Erythroblast (primary cell): ENCODE data around the gene LEUTX.

ENCODE experiments used
- DNase-seq, 2 experiments: peaks; one replicate each; lab custom pipeline; 2025; lab: John Stamatoyannopoulos, UW
- GATA1 ChIP-seq: IDR thresholded peaks from 2 replicates; pipeline ENCODE4 v1.6.1; 2011; ENCODE audit warnings: low read depth, mild to moderate bottlenecking, control low read depth, low read length, moderate library complexity
- POLR2A ChIP-seq: IDR thresholded peaks from 2 replicates; pipeline ENCODE4 v1.6.1; 2011; ENCODE audit warnings: mild to moderate bottlenecking, low read length

The LEUTX gene

GRCh38 chr19:39824143-39825092, 45.8 kb downstream of the LEUTX start:
- TF ChIP-seq POLR2A (peak; percentile 82), GATA1 (no peak)
- DNase-seq: peak; percentile 85

GRCh38 chr19:39825093-39825463, 46.4 kb downstream of the LEUTX start:
- TF ChIP-seq POLR2A (no peak), GATA1 (no peak)
- no peak for DNase-seq

DNA sequence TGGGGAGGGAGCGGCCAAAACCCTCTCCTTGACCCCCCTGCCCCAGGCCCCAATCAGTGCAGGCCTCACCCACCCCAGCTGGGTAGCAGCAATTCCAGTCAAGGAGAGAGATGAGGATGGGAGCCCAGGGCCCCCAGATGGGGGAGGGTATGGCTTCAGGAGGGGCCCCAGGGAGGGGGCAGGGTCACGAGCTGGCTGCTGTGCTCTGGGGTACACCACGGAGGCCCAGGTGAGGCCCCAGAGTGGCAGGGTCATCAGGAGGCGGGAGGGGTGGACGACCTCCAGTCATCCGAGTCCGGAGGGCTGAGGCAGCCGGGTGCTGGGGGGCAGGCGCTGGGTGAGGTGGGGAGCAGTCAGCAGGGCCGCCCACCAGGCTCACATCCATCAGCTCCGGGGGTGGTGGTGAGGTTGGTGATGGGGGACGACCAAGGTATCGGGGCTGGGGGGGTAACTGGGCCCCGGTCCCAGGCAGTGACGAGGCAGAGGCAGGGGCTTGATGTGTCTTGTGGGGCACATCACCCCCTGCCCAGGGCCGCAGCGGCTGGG, 47.0 kb downstream of the LEUTX start:
- DNase-seq: no peak
- TF ChIP-seq GATA1: no peak
- no peak for TF ChIP-seq POLR2A

DNA sequence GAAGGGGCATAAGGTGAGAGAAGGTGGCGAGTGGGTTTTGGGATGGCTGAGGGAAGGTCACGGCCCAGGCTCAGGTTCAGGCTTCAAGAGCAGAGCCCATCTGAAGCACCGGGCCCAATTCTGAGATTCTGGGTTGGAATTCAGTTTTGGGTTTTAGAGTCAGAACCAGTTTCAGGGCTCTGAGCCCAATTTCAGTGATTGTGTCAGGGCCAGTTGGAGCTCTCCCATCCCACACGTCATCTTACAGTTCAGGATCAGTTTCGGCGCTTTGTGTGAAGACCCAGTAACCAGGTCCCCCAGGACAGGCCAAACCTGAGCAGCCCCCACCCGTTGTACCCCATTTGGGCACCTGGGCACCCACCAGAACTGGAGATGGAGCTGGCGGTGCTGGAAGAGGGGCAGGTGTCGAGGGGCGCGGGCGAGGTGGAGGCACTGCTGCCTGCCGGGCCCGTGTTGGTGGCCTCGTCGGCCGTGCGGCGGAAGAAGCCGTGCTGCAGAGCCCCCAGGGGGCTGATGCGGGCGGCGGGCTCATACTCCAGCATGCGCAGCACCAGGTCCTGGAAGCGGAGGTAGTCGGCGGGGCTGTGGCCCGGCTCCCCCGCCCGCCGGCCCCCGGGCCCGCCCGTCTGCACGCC, 47.8 kb downstream of the LEUTX start:
- no peak for TF ChIP-seq POLR2A
- TF ChIP-seq GATA1: no peak
- DNase-seq: no peak

- TF ChIP-seq POLR2A (no peak), GATA1 (no peak)
- DNase-seq: no peak
Observed at GRCh38 chr19:39827216-39827615, 48.6 kb downstream of the LEUTX start.

DNA sequence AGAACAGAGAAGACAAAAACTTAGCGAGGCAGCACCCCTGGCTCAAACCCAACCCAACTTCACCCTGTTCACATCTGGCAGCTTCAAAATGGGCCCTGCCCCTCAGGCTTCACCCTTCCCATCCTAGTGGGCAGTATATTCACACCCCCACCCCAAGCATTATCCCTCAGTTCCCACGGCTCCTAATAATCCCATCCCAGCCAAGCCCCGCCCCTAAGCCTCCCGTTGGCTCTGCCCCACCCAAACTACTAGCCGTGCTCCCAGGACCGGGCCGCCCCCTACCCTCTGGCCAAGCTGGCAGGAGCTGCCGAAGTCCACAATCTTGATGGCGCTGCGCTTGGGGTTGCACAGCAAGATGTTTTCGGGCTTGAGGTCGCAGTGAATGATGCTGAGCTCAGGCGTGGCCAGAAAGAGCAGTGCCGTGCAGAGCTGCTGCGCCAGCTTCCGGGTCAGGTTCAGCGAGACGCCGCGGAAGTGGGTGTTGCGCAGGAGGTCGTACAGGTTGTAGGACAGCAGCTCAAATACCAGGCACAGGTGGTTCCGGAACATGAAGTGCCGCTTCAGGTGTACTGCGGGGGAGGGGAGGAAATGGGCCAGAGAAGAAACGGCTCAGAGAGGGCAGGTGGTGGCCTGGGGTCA, 49.5 kb downstream of the LEUTX start:
- DNase-seq: no peak
- TF ChIP-seq POLR2A (no peak), GATA1 (no peak)

DNA sequence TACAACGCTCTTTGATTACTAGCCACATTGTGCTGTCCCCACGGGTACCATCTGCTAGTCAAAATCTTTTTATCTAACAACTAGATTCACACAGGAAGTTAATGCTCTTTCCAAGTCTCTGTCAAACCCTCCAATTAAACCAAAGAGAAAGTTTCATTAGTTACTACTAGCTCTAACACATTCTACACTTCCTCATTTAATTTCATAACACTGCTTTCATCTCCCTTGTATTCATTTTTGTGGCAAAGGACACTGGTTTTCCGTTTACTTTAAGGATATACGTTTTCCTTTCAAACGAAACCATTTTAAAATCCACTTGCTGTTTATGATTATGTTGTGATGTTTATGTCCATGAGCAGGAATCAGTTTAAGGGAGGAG, 50.0 kb downstream of the LEUTX start:
- no peak for DNase-seq
- no peak for TF ChIP-seq POLR2A
- TF ChIP-seq GATA1: no peak

DNA sequence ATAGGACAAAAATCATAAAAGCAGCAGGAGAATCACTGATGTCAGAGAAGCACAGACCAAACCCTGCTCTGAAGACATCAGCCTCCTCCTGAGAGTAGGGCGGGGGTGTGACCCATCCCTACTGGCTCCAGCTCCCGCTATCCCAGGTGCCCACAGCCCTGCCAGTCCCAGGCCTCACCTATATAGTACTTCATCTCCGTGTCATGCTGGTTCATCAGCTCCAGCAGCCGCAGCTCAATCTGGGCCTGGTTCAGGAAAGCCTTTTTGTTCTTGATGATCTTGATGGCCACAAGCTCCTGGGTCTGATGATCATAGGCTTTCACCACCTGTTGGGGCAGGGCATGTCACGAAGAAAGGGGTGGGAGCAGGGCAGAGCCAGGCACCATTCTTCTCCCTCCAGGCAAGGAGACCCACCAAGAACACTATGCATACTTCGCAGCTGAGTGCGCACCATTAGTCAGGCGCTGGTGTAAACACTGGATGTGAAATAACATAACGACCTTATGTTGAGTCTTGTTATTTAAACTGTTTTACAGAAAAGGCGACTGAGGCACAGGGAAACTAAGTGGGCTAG, 51.1 kb downstream of the LEUTX start:
- no peak for DNase-seq
- TF ChIP-seq POLR2A (no peak), GATA1 (no peak)

- TF ChIP-seq POLR2A (no peak), GATA1 (no peak)
- no peak for DNase-seq
Observed at GRCh38 chr19:39830406-39830805, 51.8 kb downstream of the LEUTX start.

- DNase-seq: no peak
- TF ChIP-seq GATA1 (no peak), POLR2A (no peak)
Observed at GRCh38 chr19:39830847-39831246, 52.2 kb downstream of the LEUTX start.

GRCh38 chr19:39831679-39832078, 53.0 kb downstream of the LEUTX start:
- TF ChIP-seq POLR2A (no peak), GATA1 (no peak)
- no peak for DNase-seq

GRCh38 chr19:39832341-39833083, 53.9 kb downstream of the LEUTX start:
- DNase-seq: no peak
- TF ChIP-seq POLR2A (no peak), GATA1 (no peak)

DNA sequence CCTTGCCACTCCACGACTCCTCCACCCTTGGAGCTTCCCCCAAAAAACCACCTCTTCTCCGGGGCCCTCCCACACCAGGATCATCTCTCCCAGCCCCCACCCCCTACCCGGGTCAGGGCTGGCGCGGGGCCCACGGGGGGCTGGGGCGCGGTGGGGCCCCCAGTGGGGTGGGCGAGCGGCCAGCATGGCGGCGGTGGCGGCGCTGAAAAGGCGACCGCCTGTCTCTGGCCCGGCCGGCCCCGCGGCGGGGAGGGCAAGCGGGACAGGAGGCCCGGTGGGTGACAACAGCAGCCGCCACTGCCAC, 54.5 kb downstream of the LEUTX start:
- no peak for DNase-seq
- no peak for TF ChIP-seq GATA1
- no peak for TF ChIP-seq POLR2A
